Stimulated activated CD8-positive, alpha-beta memory T cell treated with anti-CD3 and anti-CD28 coated beads, Interleukin-12 subunit alpha, Interleukin-12 subunit beta, amount 100 ng/mL, for 24 hours (primary cell): Measurements from ENCODE around the gene HMSD.

ENCODE experiments used
- DNase-seq: peaks from one replicate; pipeline ENCODE4 v3.0.0-alpha.2; 2020; ENCODE audit errors: extremely low read depth

Gene HMSD

GRCh38 chr18:63992751-63993150 lies 43.6 kb downstream of the HMSD start:
- DNase-seq: no peak

DNA sequence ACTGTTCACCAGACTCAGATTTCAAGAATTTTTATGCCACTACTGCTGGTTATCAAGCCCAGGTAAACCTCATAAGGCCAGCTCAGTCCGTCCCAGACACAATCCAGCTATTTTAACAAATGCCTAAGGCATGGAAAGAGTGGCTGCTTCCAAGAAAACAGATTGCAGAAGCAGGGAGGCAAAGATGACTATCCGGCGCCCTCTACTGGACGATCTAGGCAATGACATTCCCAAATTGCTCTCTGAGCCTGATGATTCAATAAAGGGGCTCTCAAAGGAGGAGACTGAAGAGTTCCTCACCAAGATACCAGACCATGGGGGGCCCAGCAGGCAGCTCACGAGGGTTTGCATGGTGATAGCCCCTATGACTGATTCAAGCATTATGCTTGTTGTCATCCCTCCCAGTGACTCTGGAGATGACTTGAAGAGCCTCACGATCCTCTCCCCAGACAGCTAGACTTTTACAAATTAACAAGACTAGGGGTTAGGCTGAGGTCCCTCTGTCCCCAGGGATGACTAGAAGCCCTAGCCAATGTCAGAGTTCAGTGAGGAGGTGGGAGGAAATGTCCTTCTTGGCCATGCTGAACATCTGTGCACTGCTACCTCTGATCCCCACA lies 45.8 kb downstream of the HMSD start:
- no peak for DNase-seq

GRCh38 chr18:63997041-63997440 lies 47.9 kb downstream of the HMSD start:
- no peak for DNase-seq

DNA sequence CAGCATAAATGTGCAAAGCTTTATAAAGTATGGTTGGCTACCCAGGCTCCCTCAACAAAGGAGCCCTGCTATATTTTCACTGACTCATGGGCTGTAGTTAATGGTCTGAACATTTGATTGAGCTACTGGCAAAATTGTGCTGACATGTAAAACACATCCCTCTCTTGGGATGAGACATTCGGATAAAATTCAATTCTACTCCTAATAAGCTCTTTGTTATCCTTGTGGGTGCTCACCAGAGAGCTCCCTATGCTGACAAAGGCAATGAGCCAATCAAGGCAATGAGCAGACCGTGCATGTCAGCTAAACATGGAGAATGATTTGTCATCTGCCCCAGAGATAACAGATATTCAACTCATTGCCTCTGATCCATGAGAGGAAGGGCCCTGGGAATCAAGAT lies 48.5 kb downstream of the HMSD start:
- DNase-seq: no peak

DNA sequence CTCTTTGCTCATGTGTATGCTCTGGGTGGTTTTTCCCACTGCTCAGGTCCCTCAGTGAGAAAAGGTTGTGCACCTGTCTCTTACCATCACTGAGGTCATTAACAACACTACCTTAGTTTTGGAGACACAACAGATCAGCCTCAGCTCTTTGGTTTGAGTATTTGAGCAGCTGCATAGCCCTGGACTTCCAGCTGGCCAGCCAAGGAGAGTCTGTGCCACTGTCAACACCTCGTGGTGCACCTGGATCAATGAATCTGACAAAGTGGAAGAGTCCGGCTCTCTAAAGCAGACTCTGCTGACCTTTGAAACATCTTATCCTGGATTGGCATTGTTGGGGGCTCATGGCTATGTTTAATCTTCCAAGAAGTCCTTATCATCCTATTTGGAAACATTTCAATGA lies 50.8 kb downstream of the HMSD start:
- DNase-seq: no peak

DNA sequence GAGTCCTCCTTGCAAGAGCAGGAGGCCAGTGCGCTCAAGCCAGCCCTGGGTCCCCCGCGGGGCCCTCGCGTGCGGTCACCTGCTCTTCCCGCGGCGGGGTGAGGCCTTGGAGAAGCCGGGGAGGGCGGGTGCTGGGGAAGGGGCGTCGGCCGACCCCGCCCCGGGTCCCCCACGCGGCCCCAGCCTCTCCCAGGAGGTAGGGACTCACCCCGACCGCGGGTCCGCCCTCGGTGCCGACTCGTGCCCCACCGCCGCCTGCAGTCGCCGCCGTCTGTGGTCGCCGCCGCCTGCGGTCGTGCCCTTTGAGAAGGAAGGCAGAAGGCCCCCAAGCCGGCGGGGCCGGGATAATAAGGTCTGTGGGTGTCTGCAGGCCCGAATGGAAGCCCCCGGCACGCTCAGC lies 53.5 kb downstream of the HMSD start:
- DNase-seq: no peak

DNA sequence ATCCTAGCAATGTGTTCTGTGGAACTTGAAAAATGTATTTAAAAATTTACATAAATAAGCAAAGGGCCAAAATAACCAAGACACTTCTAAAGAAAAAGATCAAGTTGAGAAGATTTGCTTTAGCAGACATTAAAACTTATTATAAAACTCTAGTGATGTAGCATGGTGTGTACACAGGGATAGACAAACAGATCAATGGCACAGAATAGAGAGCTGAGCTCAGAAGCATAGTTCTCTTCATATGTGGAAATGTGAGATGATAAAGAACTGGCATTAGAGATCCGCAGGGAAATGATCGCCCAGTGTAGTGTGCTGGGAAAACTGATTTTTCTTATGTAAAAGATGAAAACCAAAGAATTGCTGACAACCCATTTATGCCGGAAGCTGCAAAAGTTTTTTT lies 60.2 kb downstream of the HMSD start:
- no peak for DNase-seq
